NAMALWA (cell line): ENCODE measurements around the gene HSPB6.
A peak's percentile ranks its signal among the peaks of the same experiment; 100 is the strongest.
"Not testable (repeated sequence)": the region's sequence is repeated elsewhere in the genome, so short reads cannot be mapped to it uniquely, and the experiment has no call there.

Source experiments
- DNase-seq: peaks from one replicate; pipeline ENCODE4 v3.0.0-alpha.2; 2015; ENCODE audit warnings: low spot score

The HSPB6 gene

DNA sequence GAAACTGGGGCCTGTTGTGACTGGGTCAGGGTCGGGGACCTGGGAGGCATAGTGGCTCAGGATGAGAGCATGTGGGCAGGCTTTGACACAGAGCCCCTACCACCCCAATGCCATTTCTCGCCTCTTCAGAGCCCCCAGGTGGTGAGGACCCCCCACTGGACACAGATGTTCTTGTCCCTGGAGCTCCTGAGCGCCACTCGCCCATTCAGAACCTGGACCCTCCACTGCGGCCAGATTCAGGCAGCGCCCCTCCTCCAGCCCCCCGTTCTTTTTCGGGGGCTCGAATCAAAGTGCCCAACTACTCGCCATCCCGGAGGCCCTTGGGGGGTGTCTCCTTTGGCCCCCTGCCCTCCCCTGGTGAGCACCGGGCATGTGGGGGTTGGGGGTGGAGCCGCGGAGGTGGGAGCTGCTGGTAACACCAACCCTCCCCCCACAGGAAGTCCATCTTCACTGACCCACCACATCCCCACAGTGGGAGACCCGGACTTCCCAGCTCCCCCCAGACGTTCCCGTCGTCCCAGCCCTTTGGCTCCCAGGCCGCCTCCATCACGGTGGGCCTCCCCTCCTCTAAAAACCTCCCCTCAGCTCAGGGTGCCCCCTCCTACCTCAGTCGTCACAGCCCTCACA, 24.9 kb downstream of the HSPB6 start:
- no peak for DNase-seq

DNA sequence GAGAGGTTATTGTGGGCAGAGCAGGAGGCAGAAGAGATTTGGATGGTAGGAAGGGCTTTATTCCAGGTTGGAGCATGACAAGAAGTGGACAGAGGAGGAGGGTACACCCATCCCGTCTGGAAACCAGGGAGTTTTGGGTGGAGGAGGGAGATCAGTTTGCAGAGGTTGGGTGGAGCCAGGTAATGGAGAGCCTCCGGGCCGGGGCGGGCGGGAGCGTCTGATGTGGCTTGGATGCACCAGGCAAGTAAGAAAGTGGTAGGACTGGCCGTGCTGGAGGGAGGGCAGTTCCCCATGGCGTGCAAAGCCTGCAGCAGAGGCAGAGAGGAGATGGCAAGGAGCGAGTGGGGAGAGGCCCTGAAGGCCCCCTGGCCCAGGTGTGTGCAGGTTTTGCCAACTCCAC, 25.5 kb downstream of the HSPB6 start:
- no peak for DNase-seq

DNA sequence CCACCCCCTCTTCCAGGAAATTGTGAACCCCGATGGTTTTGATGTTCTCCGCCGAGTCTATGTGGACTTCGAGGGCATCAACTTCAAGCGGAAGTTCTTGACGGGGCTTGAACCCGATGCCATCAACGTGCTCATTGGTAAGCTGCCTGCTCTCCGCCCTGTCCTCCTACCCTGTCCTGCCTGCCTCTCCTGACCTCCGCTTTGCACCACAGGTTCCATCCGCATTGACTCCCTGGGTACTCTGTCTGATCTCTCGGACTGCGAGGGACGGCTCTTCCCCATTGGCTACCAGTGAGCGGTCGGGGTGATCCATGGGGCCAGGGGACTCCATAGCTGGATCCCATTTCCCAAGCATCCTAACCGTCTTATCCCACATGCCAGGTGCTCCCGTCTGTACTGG, 26.5 kb downstream of the HSPB6 start:
- no peak for DNase-seq

- no peak for DNase-seq
Measured at GRCh38 chr19:35729763-35730162, 27.1 kb downstream of the HSPB6 start.

DNA sequence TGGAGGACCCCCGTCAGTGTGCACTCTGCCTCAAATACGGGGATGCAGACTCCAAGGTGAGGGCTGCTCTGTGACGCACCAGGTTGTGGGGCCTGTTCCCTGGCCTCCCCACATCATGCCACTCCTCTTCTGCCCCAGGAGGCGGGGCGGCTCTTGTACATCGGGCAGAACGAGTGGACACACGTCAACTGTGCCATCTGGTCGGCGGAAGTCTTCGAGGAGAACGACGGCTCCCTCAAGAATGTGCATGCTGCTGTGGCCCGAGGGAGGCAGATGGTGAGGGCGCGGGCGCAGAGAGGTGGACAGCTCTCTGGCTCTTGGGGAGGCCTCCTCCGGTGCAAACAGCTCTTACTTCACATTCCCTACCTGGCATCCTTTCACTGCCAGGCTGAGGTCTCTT, 27.8 kb downstream of the HSPB6 start:
- DNase-seq = no peak

GRCh38 chr19:35727956-35728706, 28.7 kb downstream of the HSPB6 start:
- no peak for DNase-seq

GRCh38 chr19:35727053-35727955, 29.5 kb downstream of the HSPB6 start:
- DNase-seq = no peak

GRCh38 chr19:35725216-35725861, 31.5 kb downstream of the HSPB6 start:
- no peak for DNase-seq

GRCh38 chr19:35724560-35724959, 32.3 kb downstream of the HSPB6 start:
- DNase-seq = no peak

DNA sequence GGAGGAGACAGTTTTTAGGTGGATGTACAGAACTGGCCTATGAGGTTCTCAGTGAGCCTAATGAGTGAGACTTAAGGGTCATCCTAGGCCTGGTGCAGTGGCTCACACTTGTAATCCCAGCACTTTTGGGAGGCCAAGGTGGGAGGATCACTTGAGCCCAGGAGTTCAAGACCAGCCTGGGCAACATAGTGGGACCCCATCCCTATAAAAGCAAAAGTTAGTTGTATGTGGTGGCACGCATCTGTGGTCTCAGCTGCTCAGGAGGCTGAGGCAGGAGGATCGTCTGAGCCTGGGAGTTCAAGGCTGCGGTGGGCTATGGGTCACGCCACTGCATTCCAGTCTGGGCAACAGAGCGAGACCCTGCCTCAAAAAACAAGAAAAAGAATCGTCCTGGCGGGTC, 32.7 kb downstream of the HSPB6 start:
- not testable (repeated sequence) for DNase-seq

DNA sequence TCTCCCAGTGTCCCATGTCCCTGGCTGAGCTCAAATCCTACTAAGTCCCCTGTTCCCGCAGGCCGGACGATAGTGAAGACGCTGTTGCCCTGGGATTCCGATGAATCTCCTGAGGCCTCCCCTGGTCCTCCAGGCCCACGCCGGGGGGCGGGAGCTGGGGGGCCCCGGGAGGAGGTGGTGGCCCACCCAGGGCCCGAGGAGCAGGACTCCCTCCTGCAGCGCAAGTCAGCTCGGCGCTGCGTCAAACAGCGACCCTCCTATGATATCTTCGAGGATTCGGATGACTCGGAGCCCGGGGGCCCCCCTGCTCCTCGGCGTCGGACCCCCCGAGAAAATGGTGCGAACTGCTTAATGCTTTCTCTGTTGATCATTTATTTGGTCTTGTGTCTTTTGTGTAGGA, 33.2 kb downstream of the HSPB6 start:
- no peak for DNase-seq

GRCh38 chr19:35722897-35723296, 33.9 kb downstream of the HSPB6 start:
- DNase-seq = no peak

DNA sequence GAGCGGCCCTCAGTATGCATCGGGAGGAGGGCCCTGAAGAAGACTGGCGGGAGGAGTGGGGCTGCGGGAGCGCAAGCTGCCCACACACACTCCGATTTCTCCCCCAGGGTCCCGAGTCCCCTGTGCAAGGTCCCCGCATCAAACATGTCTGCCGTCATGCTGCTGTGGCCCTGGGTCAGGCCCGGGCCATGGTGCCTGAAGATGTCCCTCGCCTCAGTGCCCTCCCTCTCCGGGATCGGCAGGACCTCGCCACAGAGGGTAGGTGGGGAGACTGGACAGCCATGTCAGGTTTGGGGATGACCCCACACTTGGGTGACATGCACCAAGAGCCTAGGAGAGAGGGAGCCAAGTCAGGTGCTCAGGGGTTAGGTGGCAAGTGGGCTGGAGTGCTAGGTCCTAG, 34.4 kb downstream of the HSPB6 start:
- no peak for DNase-seq

DNA sequence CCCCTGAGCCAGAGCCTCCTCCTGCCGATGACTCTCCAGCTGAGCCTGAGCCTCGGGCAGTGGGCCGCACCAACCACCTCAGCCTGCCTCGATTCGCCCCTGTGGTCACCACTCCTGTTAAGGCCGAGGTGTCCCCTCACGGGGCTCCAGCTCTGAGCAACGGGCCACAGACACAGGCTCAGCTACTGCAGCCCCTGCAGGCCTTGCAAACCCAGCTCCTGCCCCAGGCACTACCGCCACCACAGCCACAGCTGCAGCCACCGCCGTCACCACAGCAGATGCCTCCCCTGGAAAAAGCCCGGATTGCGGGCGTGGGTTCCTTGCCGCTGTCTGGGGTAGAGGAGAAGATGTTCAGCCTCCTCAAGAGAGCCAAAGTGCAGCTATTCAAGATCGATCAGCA, 35.5 kb downstream of the HSPB6 start:
- DNase-seq = no peak

- no peak for DNase-seq
Measured at GRCh38 chr19:35720648-35721047, 36.2 kb downstream of the HSPB6 start.

DNA sequence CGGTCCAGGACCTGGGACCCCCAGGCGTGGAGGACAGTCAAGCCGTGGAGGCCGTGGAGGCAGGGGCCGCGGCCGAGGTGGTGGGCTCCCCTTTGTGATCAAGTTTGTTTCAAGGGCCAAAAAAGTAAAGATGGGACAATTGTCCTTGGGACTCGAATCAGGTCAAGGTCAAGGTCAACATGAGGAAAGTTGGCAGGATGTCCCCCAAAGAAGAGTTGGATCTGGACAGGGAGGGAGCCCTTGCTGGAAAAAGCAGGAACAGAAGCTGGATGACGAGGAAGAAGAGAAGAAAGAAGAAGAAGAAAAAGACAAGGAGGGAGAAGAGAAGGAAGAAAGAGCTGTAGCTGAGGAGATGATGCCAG, 36.7 kb downstream of the HSPB6 start:
- DNase-seq = no peak

GRCh38 chr19:35719402-35720162, 37.2 kb downstream of the HSPB6 start:
- DNase-seq = no peak

DNA sequence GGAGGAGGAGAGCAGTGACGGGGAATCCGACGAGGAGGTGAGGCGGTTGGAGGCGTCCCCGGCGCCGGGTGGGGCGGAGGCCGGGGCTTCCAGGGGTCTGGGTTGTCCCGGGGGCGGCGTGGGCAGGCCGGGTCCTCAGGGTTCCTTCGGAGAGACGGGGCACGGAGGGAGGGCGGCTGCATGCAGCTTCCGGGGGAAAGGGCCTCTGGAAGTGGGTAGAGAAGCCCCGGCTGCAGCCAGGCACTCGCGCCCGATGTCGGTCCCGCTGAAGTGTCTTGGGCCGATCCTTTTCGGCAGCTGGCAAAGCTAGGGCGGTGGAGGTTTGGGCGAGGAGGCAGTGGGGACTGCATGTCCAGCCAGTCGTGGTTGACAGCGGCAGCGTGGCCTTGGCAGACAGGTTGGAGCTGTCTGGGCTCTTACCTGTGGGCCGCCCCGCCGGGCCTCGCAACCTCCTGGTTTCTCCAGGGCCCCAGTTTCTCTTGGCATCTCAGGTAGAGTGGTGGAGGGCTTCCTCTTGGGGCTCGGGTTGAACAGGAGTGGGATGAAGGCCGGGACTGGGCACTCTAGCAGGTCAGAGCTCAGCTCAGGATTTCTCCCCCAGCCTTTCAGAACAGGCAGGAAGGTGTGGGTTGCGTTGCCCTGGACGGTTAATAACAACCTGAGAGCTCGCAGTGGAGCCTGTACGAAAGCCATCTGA, 38.3 kb downstream of the HSPB6 start:
- peak; percentile 51 for DNase-seq

DNA sequence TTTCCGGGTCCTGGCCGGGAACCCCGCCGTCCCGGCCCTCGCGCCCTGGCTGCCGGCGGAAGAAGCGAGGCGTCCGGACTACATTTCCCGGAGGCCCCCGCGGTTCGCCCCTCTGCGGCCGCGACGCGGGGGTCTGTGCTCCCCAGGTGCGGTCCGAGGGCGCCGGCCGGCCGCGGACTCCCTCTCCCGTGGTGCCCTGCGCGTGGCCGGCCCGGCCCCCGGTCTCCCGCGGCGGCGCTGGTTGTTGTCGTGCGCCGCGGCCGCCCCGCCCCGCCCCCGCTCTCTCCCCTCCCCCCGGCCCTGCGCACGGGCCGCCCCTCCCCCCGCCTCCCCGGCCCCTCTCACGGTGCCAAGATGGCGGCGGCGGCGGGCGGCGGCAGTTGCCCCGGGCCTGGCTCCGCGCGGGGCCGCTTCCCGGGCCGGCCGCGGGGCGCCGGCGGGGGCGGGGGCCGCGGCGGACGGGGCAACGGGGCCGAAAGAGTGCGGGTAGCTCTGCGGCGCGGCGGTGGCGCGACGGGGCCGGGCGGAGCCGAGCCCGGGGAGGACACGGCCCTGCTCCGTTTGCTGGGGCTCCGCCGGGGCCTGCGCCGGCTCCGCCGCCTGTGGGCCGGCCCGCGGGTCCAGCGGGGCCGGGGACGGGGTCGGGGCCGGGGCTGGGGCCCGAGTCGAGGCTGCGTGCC, 39.0 kb downstream of the HSPB6 start, which contains the start of gene KMT2B:
KMT2B (plus strand) TSS at position 339 of the 680 bp plus-strand sequence; CDS start at position 355, 16 bp downstream.
- no peak for DNase-seq
